Left lung (tissue), 10 donors: Measurements from ENCODE around the gene SLC41A3. TPM values are rescaled to one million over a fixed set of nuclear protein-coding genes. Genes with fewer than 3 reads are reported as not detected.
"Not testable (repeated sequence)": the region's sequence is repeated elsewhere in the genome, so short reads cannot be mapped to it uniquely, and the experiment has no call there.

ENCODE experiments used
- ATAC-seq: fragments of 200-7000 bp; cut with Tn5 transposase; one replicate; pipeline ENCODE4 v1.9.1; 2020; ENCODE audit warnings: moderate library complexity
- DNase-seq, 4 donors: peaks; one replicate each; pipeline ENCODE4 v3.0.0-alpha.2; 2013 to 2020
- H3K27ac ChIP-seq, 2 donors: fragments of 200-600 bp; sonication (generic) in 1 of 2; one replicate each; pipeline versions ENCODE4 v1.5.0 to v1.8.0; 2020 to 2021
- H3K27me3 ChIP-seq, 2 donors: fragments of 200-600 bp; sonication (generic) in 1 of 2; one replicate each; pipeline versions ENCODE4 v1.5.0 to v1.8.0; 2020 to 2021
- H3K36me3 ChIP-seq, 2 donors: fragments of 200-600 bp; sonication (generic) in 1 of 2; one replicate each; pipeline versions ENCODE4 v1.5.0 to v1.8.0; 2020 to 2021
- H3K4me1 ChIP-seq, 2 donors: fragments of 200-600 bp; one replicate each; pipeline ENCODE4 v1.8.0; 2021
- H3K4me3 ChIP-seq, 2 donors: fragments of 200-600 bp; sonication (generic) in 1 of 2; one replicate each; pipeline versions ENCODE4 v1.5.0 to v1.8.0; 2020 to 2021; ENCODE audit warnings: mild to moderate bottlenecking in 1 of 2
- H3K9me3 ChIP-seq, 2 donors: fragments of 200-600 bp; sonication (generic) in 1 of 2; one replicate each; pipeline versions ENCODE4 v1.5.0 to v1.8.0; 2020 to 2021
- CTCF ChIP-seq, 2 donors: fragments of 200-600 bp; sonication (generic) in 1 of 2; IDR thresholded peaks; one replicate each; pipeline versions ENCODE4 v1.5.0 to v1.8.0; 2021; ENCODE audit warnings: antibody characterized with exemption in 2 of 2
- intact Hi-C, 2 donors: fragments of 100-400 bp; cut with DNase I; formaldehyde crosslinking; loops; one replicate each; pipeline versions ENCODE4 v1.11.2 to v1.14.2; 2022
- polyA plus RNA-seq, 6 donors: library from polyadenylated mRNA; unstranded; fragments of 120-200 nt; gene quantifications; one replicate each; pipeline ENCODE4 v1.2.1, GENCODE V29; 2013; ENCODE audit not compliant: insufficient read length in 6 of 6
- total RNA-seq, 2 donors: library from RNA; stranded (reverse); fragmentation: NEBNext Ultra II Directional; extraction: Animal tissue kit (Norgen Biotek cat#: 25700); gene quantifications; one replicate each; pipeline ENCODE4 v1.2.1, GENCODE V29; 2021
- donor health status: DM: no; HTN: yes; CAD: no.
- donor health status: DM: no; HTN: no; CAD: no.

SLC41A3 gene
- total and polyA plus RNA-seq, 8 donors = 35.1 to 69.5 (median 59.0) TPM

GRCh38 chr3:126050626-126051025 is 33.3 kb downstream of the SLC41A3 start:
- no peaks in the 10 kb centered on the region for H3K27me3 ChIP-seq
- ATAC-seq = no peak
- TF ChIP-seq CTCF (IDR thresholded peaks at IDR 0.05) = no peak
- no peak overlapping the region for H3K27ac ChIP-seq
- DNase-seq = no peak
- H3K9me3 ChIP-seq = no peaks in the 10 kb centered on the region
- intact Hi-C loops = no loop called here
- H3K36me3 ChIP-seq = peaks cover 0 to 11% of the 10 kb centered on the region in 2 donors
- H3K4me3 ChIP-seq = no peak overlapping the region
- H3K4me1 ChIP-seq = no peaks in the 10 kb centered on the region

GRCh38 chr3:126050050-126050392 is 33.9 kb downstream of the SLC41A3 start:
- no peaks in the 10 kb centered on the region for H3K9me3 ChIP-seq
- ATAC-seq (no peak), DNase-seq (no peak)
- H3K4me3 ChIP-seq = no peak overlapping the region
- no peak for TF ChIP-seq CTCF (IDR thresholded peaks at IDR 0.05)
- no peak overlapping the region for H3K27ac ChIP-seq
- peaks cover 0 to 11% of the 10 kb centered on the region in 2 donors for H3K36me3 ChIP-seq
- no peaks in the 10 kb centered on the region for H3K27me3 ChIP-seq
- H3K4me1 ChIP-seq = no peaks in the 10 kb centered on the region
- intact Hi-C loops = no loop called here

- H3K9me3 ChIP-seq = no peaks in the 10 kb centered on the region
- DNase-seq (no peak), ATAC-seq (no peak)
- H3K4me1 ChIP-seq = no peaks in the 10 kb centered on the region
- H3K27ac ChIP-seq = no peak overlapping the region
- peaks cover 0 to 11% of the 10 kb centered on the region in 2 donors for H3K36me3 ChIP-seq
- intact Hi-C loops = no loop called here
- no peak overlapping the region for H3K4me3 ChIP-seq
- TF ChIP-seq CTCF (IDR thresholded peaks at IDR 0.05) = no peak
- no peaks in the 10 kb centered on the region for H3K27me3 ChIP-seq
Measured at GRCh38 chr3:126049289-126050049, 34.5 kb downstream of the SLC41A3 start.

GRCh38 chr3:126040386-126040785 is 43.5 kb downstream of the SLC41A3 start:
- H3K27ac ChIP-seq = no peak overlapping the region
- H3K27me3 ChIP-seq = no peaks in the 10 kb centered on the region
- DNase-seq = no peak
- peaks cover 0 to 14% of the 10 kb centered on the region in 2 donors for H3K9me3 ChIP-seq
- ATAC-seq = no peak
- H3K36me3 ChIP-seq = no peaks in the 10 kb centered on the region
- H3K4me3 ChIP-seq = no peak overlapping the region
- intact Hi-C loops = no loop called here
- no peak for TF ChIP-seq CTCF (IDR thresholded peaks at IDR 0.05)
- H3K4me1 ChIP-seq = no peaks in the 10 kb centered on the region

GRCh38 chr3:126039870-126040269 is 44.1 kb downstream of the SLC41A3 start:
- Histone ChIP-seq H3K4me1 (no peaks in the 10 kb centered on the region), H3K36me3 (no peaks in the 10 kb centered on the region), H3K27ac (no peak overlapping the region), H3K27me3 (no peaks in the 10 kb centered on the region), H3K4me3 (no peak overlapping the region), H3K9me3 (peaks cover 0 to 14% of the 10 kb centered on the region in 2 donors)
- DNase-seq = no peak
- intact Hi-C loops = no loop called here
- no peak for TF ChIP-seq CTCF (IDR thresholded peaks at IDR 0.05)
- ATAC-seq = no peak

GRCh38 chr3:126038791-126039190 is 45.1 kb downstream of the SLC41A3 start:
- H3K27me3 ChIP-seq, DNase-seq, H3K4me1 ChIP-seq, intact Hi-C loops, H3K27ac ChIP-seq, ATAC-seq, H3K4me3 ChIP-seq, H3K36me3 ChIP-seq: not testable (repeated sequence)
- H3K9me3 ChIP-seq = peaks cover 0 to 14% of the 10 kb centered on the region in 2 donors
